RWPE1 (cell line): Measurements from ENCODE around the gene PDCD11.

Experiments
- CTCF ChIA-PET: fragments of 350-600 bp; sonication (Branson Sonifier 250); formaldehyde crosslinking; extraction: SDS; loops from one replicate; lab custom pipeline; 2021; lab: Yijun Ruan, JAX
- POLR2A ChIA-PET: fragments of 400-600 bp; formaldehyde crosslinking; extraction: SDS; loops from one replicate; lab custom pipeline; 2020; ENCODE audit warnings: antibody characterized with exemption; ENCODE audit not compliant: low non-redundant PET; lab: Yijun Ruan, JAX
- DNase-seq: peaks from one replicate; pipeline ENCODE4 v3.0.0; 2012; ENCODE audit warnings: low spot score
- H3K27ac ChIP-seq: fragments of 450-650 bp; 2 replicates; pipeline ENCODE4 v1.5.1; 2017
- TF ChIP-seq, protein P1 (sequence below): fragments of 450-650 bp; conservative IDR thresholded peaks from 2 replicates; pipeline ENCODE4 v1.5.1; 2017; ENCODE audit warnings: low read depth, mild to moderate bottlenecking

PDCD11 gene

DNA sequence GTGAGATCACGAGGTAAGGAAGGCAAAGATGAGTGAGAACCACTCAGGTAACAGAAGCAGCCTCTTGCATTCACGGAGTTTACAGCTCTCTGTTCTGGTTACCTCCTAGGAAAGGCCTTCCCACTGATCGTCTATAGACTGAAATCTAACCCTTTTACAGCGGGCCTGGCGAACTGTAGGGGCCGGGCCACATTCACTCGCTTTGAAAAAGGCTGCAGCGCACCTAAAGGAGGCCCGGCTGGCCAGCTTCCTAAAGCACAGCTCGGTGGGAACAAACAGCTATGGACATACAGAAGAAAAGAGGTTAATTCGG lies 716 bp upstream of the PDCD11 start:
- TF ChIP-seq, protein P1, sequence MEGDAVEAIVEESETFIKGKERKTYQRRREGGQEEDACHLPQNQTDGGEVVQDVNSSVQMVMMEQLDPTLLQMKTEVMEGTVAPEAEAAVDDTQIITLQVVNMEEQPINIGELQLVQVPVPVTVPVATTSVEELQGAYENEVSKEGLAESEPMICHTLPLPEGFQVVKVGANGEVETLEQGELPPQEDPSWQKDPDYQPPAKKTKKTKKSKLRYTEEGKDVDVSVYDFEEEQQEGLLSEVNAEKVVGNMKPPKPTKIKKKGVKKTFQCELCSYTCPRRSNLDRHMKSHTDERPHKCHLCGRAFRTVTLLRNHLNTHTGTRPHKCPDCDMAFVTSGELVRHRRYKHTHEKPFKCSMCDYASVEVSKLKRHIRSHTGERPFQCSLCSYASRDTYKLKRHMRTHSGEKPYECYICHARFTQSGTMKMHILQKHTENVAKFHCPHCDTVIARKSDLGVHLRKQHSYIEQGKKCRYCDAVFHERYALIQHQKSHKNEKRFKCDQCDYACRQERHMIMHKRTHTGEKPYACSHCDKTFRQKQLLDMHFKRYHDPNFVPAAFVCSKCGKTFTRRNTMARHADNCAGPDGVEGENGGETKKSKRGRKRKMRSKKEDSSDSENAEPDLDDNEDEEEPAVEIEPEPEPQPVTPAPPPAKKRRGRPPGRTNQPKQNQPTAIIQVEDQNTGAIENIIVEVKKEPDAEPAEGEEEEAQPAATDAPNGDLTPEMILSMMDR: no peak
- DNase-seq: peak; percentile 16
- ChIA-PET POLR2A (interaction anchor here (0.6 to 1.6 kb wide), 3 partner anchors 14 to 72 kb away, joined by 3 to 4 read pairs (median 3); no protein-coding TSS in a partner anchor), CTCF (no interaction called here)
- peak overlapping the region; percentile 75 for H3K27ac ChIP-seq

DNA sequence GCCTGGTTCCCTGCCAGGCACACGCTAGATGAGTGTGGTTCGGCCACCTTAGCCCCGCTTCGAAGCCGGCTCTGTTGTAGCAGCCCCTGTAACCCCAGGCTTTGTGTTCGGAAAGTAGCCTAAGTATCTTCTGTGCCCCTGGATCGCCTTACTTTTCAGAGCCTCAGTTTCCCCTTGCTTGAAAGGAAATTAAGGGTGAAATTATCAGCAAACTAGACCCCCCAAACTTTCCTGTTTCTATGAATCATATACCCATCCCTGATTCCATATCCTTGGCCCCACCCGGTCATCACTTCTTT lies 312 bp downstream of the PDCD11 start:
- TF ChIP-seq, protein P1: no peak
- POLR2A ChIA-PET: interaction anchor here (0.6 to 1.6 kb wide), 2 partner anchors 28 to 290 kb away, joined by 3 read pairs; no protein-coding TSS in a partner anchor
- CTCF ChIA-PET: interaction anchor here (1.0 kb wide), 1 partner anchor 92 kb away, joined by 3 read pairs; no protein-coding TSS in a partner anchor
- H3K27ac ChIP-seq: peak overlapping the region; percentile 75
- peak; percentile 44 for DNase-seq

DNA sequence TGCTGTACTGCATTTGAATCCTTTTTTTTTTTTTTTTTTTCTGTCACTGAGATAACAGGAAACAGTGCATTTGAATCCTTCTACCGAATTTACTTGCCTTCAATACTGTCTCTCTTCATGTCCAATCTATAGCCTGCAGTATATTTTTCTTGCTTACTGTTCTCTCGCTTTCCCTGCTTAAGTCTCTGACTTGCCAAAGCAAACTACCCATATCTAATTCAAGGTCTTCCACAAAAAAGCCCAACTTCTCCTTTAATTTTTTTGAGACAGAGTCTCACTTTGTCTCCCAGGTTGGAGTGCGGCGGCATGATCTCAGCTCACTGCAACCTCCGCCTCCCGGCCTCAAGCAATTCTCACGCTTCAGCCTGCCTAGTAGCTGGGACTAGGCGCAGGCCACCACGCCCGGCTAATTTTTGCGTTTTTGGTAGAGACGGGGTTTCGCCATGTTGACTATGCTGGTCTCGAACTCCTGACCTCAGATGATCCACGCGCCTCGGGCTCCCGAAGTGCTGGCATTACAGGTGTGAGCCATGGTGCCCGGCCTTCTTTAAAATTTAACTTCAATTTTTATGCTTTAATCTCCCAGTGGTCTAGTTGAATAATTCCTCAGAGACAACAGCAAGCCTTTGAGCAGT lies 882 bp downstream of the PDCD11 start:
- CTCF ChIA-PET: interaction anchor here (1.0 kb wide), 1 partner anchor 91 kb away, joined by 3 read pairs; no protein-coding TSS in a partner anchor
- POLR2A ChIA-PET: no interaction called here
- H3K27ac ChIP-seq: peak overlapping the region; percentile 61
- no peak for DNase-seq
- TF ChIP-seq, protein P1: no peak

DNA sequence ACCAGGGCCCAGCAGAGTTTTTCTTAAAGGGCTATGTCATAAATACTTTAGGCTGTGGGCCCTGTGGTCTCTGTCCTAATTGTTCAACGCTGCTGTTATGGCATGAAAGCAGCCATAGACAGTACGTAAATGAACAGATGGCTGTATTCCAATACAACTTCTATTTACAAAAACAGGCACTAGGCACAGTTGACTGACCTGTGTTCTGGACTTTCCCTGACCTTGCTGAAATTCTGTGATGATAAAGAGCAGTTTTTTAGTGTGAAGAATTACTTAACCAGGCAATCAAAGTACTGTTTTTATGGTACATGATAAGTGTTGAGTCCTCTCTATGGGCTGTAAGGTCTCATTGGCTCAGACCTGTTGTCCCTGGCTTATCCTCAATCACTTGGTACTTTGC lies 17.1 kb downstream of the PDCD11 start:
- DNase-seq: no peak
- no peak overlapping the region for H3K27ac ChIP-seq
- TF ChIP-seq, protein P1: no peak
- CTCF ChIA-PET: no interaction called here
- POLR2A ChIA-PET: no interaction called here

DNA sequence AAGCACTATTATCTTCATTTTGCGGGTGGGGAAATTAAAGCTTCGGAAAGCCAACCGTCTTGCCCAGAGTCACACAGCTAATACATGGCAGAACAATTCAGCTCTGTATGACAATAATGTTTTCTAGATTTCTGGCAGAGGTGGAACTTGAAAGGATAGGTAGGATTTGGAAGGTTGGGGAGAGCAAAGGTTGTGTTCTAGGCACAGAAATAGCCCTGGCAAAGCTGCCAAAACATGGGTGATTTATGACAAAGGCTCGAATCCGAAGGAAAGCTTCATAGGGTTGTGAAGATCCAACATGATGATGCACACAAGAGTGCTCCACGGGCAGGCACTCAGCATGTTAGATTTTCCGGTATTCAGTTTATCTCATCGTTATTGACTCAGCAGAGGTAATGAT lies 19.2 kb downstream of the PDCD11 start:
- no peak overlapping the region for H3K27ac ChIP-seq
- CTCF ChIA-PET: interaction anchor here (0.9 to 2.5 kb wide), 4 partner anchors 9 to 132 kb away, joined by 3 to 15 read pairs (median 4); no protein-coding TSS in a partner anchor
- no peak for DNase-seq
- POLR2A ChIA-PET: no interaction called here
- TF ChIP-seq, protein P1: no peak

DNA sequence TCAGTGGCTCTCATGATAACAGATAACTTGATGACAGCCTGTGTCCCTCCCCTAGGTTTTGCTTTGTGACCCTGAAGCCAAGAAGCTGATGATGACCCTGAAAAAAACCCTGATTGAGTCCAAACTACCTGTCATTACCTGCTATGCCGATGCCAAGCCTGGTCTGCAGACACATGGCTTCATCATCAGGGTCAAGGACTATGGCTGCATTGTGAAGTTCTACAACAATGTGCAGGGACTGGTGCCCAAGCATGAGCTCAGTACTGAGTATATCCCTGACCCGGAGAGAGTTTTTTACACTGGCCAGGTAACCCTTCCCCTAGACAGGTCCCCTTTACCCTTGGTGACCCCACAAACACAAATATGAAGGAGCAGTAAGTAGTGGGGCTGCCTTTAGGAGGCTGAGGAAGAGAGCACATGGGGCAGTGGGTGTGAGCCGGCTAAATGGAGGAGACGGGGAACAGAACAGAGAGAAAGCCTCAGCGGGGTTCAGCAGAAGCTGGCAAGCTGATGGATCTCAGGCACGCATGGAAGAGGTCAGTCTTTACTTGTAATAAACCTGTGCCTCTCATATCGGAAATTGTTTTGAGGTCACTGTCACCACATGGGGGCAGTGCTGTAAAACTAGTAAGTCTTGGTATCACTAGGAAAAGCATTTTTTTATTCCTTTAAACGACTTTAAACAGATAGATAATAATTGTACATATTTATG lies 20.2 kb downstream of the PDCD11 start:
- TF ChIP-seq, protein P1: peak; percentile 65
- POLR2A ChIA-PET: interaction anchor here (0.6 kb wide), 1 partner anchor 438 kb away, joined by 4 read pairs; no protein-coding TSS in a partner anchor
- peak; percentile 39 for DNase-seq
- no peak overlapping the region for H3K27ac ChIP-seq
- CTCF ChIA-PET: interaction anchor here (0.6 to 2.5 kb wide), 13 partner anchors 8 to 920 kb away, joined by 3 to 15 read pairs (median 4); partner anchors contain the start of gene NEURL1
